MM.1S (cell line): ENCODE data around the gene TNNC1.

Experiments
- DNase-seq: peaks from one replicate; pipeline ENCODE4 v3.0.0-alpha.2; 2015
- H2AFZ ChIP-seq: fragments of 300-600 bp; sonication (generic); 2 replicates; pipeline ENCODE4 v1.6.0; 2016; ENCODE audit warnings: antibody characterized with exemption, low read length
- H3F3A ChIP-seq: fragments of 300-600 bp; sonication (generic); 2 replicates; pipeline ENCODE4 v1.6.1; 2016; ENCODE audit warnings: mild to moderate bottlenecking, antibody characterized with exemption, low read length, moderate library complexity, mixed read lengths; ENCODE audit not compliant: insufficient read depth
- H3K27ac ChIP-seq: fragments of 300-600 bp; sonication (generic); 2 replicates; pipeline ENCODE4 v1.5.1; 2016; ENCODE audit warnings: mild to moderate bottlenecking, low read length
- H3K27me3 ChIP-seq: fragments of 300-600 bp; sonication (generic); replicated peaks from 2 replicates; pipeline ENCODE4 v1.6.0; 2016; ENCODE audit warnings: low read length; ENCODE audit not compliant: insufficient read depth
- H3K36me3 ChIP-seq: fragments of 300-600 bp; sonication (generic); replicated peaks from 2 replicates; pipeline ENCODE4 v1.6.1; 2016; ENCODE audit warnings: mild to moderate bottlenecking, low read length, mixed read lengths; ENCODE audit not compliant: insufficient read depth
- H3K4me1 ChIP-seq: fragments of 300-600 bp; sonication (generic); 2 replicates; pipeline ENCODE4 v1.6.1; 2016; ENCODE audit warnings: low read length, mixed read lengths
- H3K4me2 ChIP-seq: fragments of 300-600 bp; sonication (generic); 2 replicates; pipeline ENCODE4 v1.6.0; 2016; ENCODE audit warnings: low read depth, low read length
- H3K4me3 ChIP-seq: fragments of 300-600 bp; sonication (generic); 2 replicates; pipeline ENCODE4 v1.5.1; 2016; ENCODE audit warnings: low read length, mixed read lengths
- H3K79me2 ChIP-seq: fragments of 300-600 bp; sonication (generic); 2 replicates; pipeline ENCODE4 v1.6.1; 2016; ENCODE audit warnings: mixed run types, low read length, mixed read lengths
- H3K9ac ChIP-seq: fragments of 300-600 bp; sonication (generic); 2 replicates; pipeline ENCODE4 v1.6.1; 2016; ENCODE audit warnings: low read length, mixed read lengths
- H3K9me2 ChIP-seq: fragments of 300-600 bp; sonication (generic); replicated peaks from 2 replicates; pipeline ENCODE4 v1.6.1; 2016; ENCODE audit warnings: mild to moderate bottlenecking, low read length, mixed read lengths; ENCODE audit not compliant: insufficient read depth
- H3K9me3 ChIP-seq: fragments of 300-600 bp; sonication (generic); replicated peaks from 2 replicates; pipeline ENCODE4 v1.6.1; 2016; ENCODE audit warnings: mild to moderate bottlenecking, low read length, mixed read lengths; ENCODE audit not compliant: insufficient read depth
- H4K20me1 ChIP-seq: fragments of 300-600 bp; sonication (generic); 2 replicates; pipeline ENCODE4 v1.6.1; 2016; ENCODE audit warnings: mild to moderate bottlenecking, low read length, moderate library complexity, mixed read lengths; ENCODE audit not compliant: insufficient read depth
- EZH2 ChIP-seq: fragments of 300-600 bp; sonication (generic); optimal IDR thresholded peaks from 2 replicates; pipeline ENCODE3; 2017; ENCODE audit warnings: low read depth, mild to moderate bottlenecking, antibody characterized with exemption, low read length, mixed read lengths
- EZH2phosphoT487 ChIP-seq: fragments of 300-600 bp; sonication (generic); IDR thresholded peaks from 2 replicates; pipeline ENCODE4 v1.6.1; 2018; ENCODE audit warnings: antibody characterized with exemption, low read length
- TF ChIP-seq, protein P1 (sequence below): fragments of 300-600 bp; sonication (generic); IDR thresholded peaks from 2 replicates; pipeline ENCODE4 v1.5.1; 2016; ENCODE audit warnings: antibody characterized with exemption, low read length, mixed read lengths

Gene TNNC1

DNA sequence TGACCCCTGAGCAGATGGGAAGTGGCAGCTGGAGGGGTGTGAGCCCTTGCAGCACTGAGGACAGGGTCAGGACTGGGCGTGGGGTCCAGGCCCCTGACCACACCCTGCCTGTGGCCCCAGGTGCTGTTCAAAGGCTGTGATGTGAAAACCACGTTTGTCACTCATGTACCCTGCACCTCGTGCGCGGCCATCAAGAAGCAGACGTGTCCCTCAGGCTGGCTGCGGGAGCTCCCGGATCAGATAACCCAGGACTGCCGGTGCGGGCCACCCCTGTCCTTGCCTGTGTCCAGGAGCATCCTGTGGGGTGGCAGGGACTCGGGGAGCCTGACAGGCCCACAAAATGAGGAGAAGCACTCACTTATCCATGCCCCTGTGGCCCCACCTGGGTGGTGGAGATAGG, 47.2 kb upstream of the TNNC1 start:
- Histone ChIP-seq H3K27me3 (peaks cover 36% of the 10 kb centered on the region), H3K79me2 (no peaks in the 10 kb centered on the region), H3F3A (no peaks in the 10 kb centered on the region), H3K36me3 (no peaks in the 10 kb centered on the region), H3K27ac (no peak overlapping the region), H3K4me2 (no peak overlapping the region), H3K9me3 (no peaks in the 10 kb centered on the region), H2AFZ (no peak overlapping the region), H3K4me1 (no peaks in the 10 kb centered on the region), H3K9me2 (no peaks in the 10 kb centered on the region), H4K20me1 (no peaks in the 10 kb centered on the region), H3K4me3 (no peak overlapping the region), H3K9ac (no peak overlapping the region)
- TF ChIP-seq EZH2phosphoT487, result no peak
- TF ChIP-seq EZH2, result no peak
- TF ChIP-seq, protein P1, sequence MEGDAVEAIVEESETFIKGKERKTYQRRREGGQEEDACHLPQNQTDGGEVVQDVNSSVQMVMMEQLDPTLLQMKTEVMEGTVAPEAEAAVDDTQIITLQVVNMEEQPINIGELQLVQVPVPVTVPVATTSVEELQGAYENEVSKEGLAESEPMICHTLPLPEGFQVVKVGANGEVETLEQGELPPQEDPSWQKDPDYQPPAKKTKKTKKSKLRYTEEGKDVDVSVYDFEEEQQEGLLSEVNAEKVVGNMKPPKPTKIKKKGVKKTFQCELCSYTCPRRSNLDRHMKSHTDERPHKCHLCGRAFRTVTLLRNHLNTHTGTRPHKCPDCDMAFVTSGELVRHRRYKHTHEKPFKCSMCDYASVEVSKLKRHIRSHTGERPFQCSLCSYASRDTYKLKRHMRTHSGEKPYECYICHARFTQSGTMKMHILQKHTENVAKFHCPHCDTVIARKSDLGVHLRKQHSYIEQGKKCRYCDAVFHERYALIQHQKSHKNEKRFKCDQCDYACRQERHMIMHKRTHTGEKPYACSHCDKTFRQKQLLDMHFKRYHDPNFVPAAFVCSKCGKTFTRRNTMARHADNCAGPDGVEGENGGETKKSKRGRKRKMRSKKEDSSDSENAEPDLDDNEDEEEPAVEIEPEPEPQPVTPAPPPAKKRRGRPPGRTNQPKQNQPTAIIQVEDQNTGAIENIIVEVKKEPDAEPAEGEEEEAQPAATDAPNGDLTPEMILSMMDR, result no peak
- no peak for DNase-seq

DNA sequence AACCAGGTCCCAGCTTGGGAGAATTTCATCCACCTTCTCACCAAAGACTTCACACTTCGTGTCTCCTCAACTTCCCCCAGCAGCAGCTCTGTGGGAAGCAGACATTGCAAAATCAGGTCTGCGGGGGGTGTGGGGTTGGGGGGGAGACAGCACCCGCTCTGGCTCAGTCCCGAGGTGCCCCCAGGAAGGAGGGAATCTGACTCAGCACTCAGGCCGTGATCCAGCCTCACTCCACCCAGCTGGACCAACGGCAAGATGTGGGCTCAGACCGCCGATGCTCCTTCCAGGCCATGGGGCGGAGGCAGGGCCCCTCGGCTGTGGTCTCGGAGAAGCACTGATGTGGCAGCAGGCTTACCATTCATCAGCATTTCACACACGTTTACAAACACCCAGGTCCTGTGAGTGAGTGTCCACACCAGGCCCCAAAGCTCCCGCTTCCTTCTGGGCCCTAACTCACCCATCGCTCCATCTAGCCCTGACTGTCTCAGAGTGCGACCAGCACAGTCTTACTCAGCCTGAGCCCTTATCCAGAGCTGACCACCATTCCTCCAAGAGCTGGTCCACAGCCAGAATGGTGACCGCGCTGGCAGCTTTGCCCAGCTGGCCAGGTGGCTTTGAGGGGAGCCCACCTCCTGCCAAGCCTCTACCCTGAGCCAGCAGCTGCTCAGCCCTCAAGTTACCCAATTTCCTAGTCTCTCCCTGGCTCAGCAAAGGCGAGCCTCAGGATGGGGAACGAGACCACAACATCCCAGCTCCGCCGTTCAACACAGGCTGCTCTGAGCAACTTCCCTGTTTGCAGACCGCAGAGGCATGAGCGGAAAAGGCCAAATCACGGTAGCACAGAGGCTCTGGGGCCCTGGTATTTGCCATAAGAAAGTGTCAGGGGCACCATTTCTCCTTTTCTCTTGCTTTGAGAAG, 44.6 kb upstream of the TNNC1 start:
- Histone ChIP-seq H3K4me3 (no peak overlapping the region), H3K9ac (no peak overlapping the region)

DNA sequence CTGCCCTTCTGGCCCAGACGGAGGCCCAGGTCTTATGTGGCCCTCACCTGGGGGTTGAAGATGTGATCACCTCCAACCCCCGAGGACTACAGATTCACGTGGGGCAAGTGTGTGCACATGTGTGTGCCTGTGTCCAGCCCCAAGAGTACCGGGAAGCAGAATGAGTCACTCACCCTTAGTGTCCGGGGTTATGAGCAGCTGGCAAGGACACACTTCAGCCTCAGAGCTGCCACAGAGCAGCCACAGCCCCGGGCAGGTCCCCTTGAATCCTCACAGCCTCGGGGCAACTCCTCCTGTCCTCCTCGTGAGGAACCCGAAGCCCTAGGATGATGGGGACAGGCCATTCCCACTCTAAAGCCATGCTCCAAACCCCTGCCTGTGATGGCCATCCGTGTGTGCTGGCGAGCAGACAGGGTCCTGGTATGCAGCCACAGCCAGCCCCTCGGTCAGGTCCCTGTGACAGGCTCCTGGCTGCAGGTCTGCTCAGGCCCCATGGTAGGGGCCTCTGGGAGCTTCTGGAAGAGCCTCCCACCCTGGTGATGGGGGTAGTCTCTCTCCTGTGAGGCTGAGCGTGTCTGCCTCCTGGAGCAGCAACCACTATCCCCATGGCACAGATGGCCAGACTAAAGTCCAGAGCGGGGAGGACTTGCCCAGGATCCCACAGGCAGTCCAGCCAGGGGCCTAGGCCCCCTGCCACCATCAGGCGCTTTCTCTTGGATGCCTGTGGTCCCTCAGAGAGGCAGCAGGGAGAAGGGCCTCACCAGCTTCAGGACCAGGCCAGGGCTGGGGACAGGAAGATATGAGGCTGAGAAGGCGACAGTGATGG, 42.1 kb upstream of the TNNC1 start:
- Histone ChIP-seq H3K9me3 (no peaks in the 10 kb centered on the region), H3K27ac (no peak overlapping the region), H2AFZ (no peak overlapping the region), H3K4me2 (no peak overlapping the region), H3F3A (no peaks in the 10 kb centered on the region), H3K36me3 (no peaks in the 10 kb centered on the region), H3K4me3 (no peak overlapping the region), H3K9me2 (no peaks in the 10 kb centered on the region), H3K4me1 (no peaks in the 10 kb centered on the region), H3K27me3 (no peaks in the 10 kb centered on the region; the same call in 1 of the 2 replicates), H3K79me2 (no peaks in the 10 kb centered on the region), H3K9ac (no peak overlapping the region), H4K20me1 (no peaks in the 10 kb centered on the region)
- TF ChIP-seq, protein P1, result no peak
- TF ChIP-seq EZH2 (no peak), EZH2phosphoT487 (no peak)
- DNase-seq, result no peak

More for the DNA sequence above, 44.6 kb upstream of the TNNC1 start:
- no peaks in the 10 kb centered on the region for H3K9me3 ChIP-seq
- H3K9me2 ChIP-seq, result no peaks in the 10 kb centered on the region
- H3K27me3 ChIP-seq, result peaks cover 15% of the 10 kb centered on the region
- no peak overlapping the region for H2AFZ ChIP-seq
- no peaks in the 10 kb centered on the region for H3K36me3 ChIP-seq
- H3F3A ChIP-seq, result no peaks in the 10 kb centered on the region
- no peaks in the 10 kb centered on the region for H3K4me1 ChIP-seq
- TF ChIP-seq EZH2, result no peak
- TF ChIP-seq EZH2phosphoT487, result no peak
- H3K79me2 ChIP-seq, result no peaks in the 10 kb centered on the region
- H3K27ac ChIP-seq, result no peak overlapping the region
- H4K20me1 ChIP-seq, result no peaks in the 10 kb centered on the region
- no peak for DNase-seq
- H3K4me2 ChIP-seq, result no peak overlapping the region
